ENCODE measurements around the gene RNF167.

DNA sequence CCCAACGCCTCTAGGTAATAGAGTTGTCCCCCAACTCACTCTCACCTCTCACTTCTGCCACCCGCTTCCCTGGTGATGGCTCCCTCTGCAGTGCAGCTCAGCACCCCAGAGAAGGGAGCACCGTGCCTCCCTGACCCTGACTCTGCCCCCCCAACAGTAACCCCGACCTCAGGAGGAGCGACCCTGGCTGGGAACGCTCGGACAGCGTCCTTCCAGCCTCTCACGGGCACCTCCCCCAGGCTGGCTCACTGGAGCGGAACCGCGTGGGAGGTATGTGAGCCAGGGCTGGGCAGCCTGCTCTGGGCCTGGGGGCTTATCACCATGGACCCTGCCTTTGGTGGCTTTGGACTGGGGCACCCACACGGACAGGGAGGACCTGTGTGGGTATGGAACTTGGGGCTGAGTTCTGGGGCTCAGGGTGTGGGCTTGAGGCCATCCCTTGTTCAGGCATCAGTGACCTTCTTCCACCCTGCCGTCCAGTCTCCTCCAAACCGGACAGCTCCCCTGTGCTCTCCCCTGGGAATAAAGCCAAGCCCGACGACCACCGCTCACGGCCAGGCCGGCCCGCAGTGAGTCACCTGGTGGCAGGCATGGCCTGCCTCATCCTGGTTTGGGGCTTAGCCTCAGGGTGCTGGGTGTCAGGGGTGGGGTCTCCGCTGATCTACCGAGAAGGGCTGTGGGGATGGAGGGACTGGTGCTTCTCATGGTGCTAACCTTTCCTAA is 47.4 kb upstream of the RNF167 start:
- TF ChIP-seq, protein P1, sequence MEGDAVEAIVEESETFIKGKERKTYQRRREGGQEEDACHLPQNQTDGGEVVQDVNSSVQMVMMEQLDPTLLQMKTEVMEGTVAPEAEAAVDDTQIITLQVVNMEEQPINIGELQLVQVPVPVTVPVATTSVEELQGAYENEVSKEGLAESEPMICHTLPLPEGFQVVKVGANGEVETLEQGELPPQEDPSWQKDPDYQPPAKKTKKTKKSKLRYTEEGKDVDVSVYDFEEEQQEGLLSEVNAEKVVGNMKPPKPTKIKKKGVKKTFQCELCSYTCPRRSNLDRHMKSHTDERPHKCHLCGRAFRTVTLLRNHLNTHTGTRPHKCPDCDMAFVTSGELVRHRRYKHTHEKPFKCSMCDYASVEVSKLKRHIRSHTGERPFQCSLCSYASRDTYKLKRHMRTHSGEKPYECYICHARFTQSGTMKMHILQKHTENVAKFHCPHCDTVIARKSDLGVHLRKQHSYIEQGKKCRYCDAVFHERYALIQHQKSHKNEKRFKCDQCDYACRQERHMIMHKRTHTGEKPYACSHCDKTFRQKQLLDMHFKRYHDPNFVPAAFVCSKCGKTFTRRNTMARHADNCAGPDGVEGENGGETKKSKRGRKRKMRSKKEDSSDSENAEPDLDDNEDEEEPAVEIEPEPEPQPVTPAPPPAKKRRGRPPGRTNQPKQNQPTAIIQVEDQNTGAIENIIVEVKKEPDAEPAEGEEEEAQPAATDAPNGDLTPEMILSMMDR (IDR thresholded peaks at IDR 0.05): no peak
- TF ChIP-seq POLR2A (IDR thresholded peaks at IDR 0.05): no peak
